SK-N-SH treated with all-trans-retinoic acid at 6 μM for 48 hours (cell line): ENCODE data around the gene CLMN.
A peak's percentile ranks its signal among the peaks of the same experiment; 100 is the strongest.

Experiments
- ATAC-seq: fragments of 200-7000 bp; cut with Tn5 transposase; 3 replicates; pipeline ENCODE4 v1.9.1; 2020; ENCODE audit warnings: mild to moderate bottlenecking, moderate library complexity
- ARNTL ChIP-seq: fragments of 450-650 bp; formaldehyde crosslinking; IDR thresholded peaks from 2 replicates; pipeline ENCODE4 v1.5.0; 2020; ENCODE audit warnings: low read depth, mild to moderate bottlenecking, moderate library complexity, borderline replicate concordance
- BACH2 ChIP-seq: fragments of 250-450 bp; sonication (Bioruptor Pico); IDR thresholded peaks from 2 replicates; pipeline ENCODE4 v1.9.0; 2021; ENCODE audit warnings: mild to moderate bottlenecking, borderline replicate concordance
- CREB5 ChIP-seq: fragments of 250-450 bp; sonication (Bioruptor Pico); IDR thresholded peaks from 2 replicates; pipeline ENCODE4 v1.5.1; 2020; ENCODE audit warnings: low read depth, mild to moderate bottlenecking, moderate library complexity
- CSDC2 ChIP-seq: fragments of 250-450 bp; sonication (Bioruptor Pico); IDR thresholded peaks from 2 replicates; pipeline ENCODE4 v1.5.0; 2020; ENCODE audit warnings: mild to moderate bottlenecking, moderate library complexity
- ESRRG ChIP-seq: fragments of 250-450 bp; sonication (Bioruptor Pico); IDR thresholded peaks from 2 replicates; pipeline ENCODE4 v1.6.1; 2021; ENCODE audit warnings: mild to moderate bottlenecking
- ISL1 ChIP-seq: fragments of 250-450 bp; sonication (Bioruptor Pico); IDR thresholded peaks from 2 replicates; pipeline ENCODE4 v2.1.2; 2022; ENCODE audit warnings: mild to moderate bottlenecking, moderate library complexity
- PPARA ChIP-seq: fragments of 250-450 bp; sonication (Bioruptor Pico); IDR thresholded peaks from 2 replicates; pipeline ENCODE4 v1.5.0; 2020; ENCODE audit warnings: mild to moderate bottlenecking, borderline replicate concordance
- RARB ChIP-seq: fragments of 250-450 bp; sonication (Bioruptor Pico); IDR thresholded peaks from 2 replicates; pipeline ENCODE4 v1.8.0; 2021; ENCODE audit warnings: mild to moderate bottlenecking, moderate library complexity
- SNAI2 ChIP-seq: fragments of 250-450 bp; sonication (Bioruptor Pico); IDR thresholded peaks from 2 replicates; pipeline ENCODE4 v1.5.0; 2020; ENCODE audit warnings: mild to moderate bottlenecking, moderate library complexity
- TCF4 ChIP-seq: fragments of 250-450 bp; sonication (Bioruptor Pico); IDR thresholded peaks from 2 replicates; pipeline ENCODE4 v1.8.0; 2021; ENCODE audit warnings: mild to moderate bottlenecking, moderate library complexity, borderline replicate concordance
- TOX ChIP-seq: fragments of 250-450 bp; sonication (Bioruptor Pico); IDR thresholded peaks from 2 replicates; pipeline ENCODE4 v1.8.0; 2021; ENCODE audit warnings: mild to moderate bottlenecking, moderate library complexity, borderline replicate concordance
- ZC3H10 ChIP-seq: fragments of 250-450 bp; sonication (Bioruptor Pico); IDR thresholded peaks from 2 replicates; pipeline ENCODE4 v1.5.1; 2021; ENCODE audit warnings: mild to moderate bottlenecking, moderate library complexity
- ZFP3 ChIP-seq: fragments of 250-450 bp; sonication (Bioruptor Pico); IDR thresholded peaks from 2 replicates; pipeline ENCODE4 v1.5.0; 2020; ENCODE audit warnings: mild to moderate bottlenecking, moderate library complexity
- ZFP30 ChIP-seq: fragments of 450-650 bp; formaldehyde crosslinking; IDR thresholded peaks from 2 replicates; pipeline ENCODE4 v1.5.0; 2022; ENCODE audit warnings: mild to moderate bottlenecking, moderate library complexity
- ZNF565 ChIP-seq: fragments of 450-650 bp; formaldehyde crosslinking; conservative IDR thresholded peaks from 2 replicates; pipeline ENCODE4 v1.5.0; 2020; ENCODE audit warnings: low read depth, mild to moderate bottlenecking, moderate library complexity
- ZNF8 ChIP-seq: fragments of 450-650 bp; formaldehyde crosslinking; IDR thresholded peaks from 2 replicates; pipeline ENCODE4 v1.5.0; 2020; ENCODE audit warnings: mild to moderate bottlenecking, moderate library complexity
- TF ChIP-seq, protein P1 (sequence below): fragments of 250-450 bp; sonication (Bioruptor Pico); IDR thresholded peaks from 2 replicates; pipeline ENCODE4 v1.5.0; 2020; ENCODE audit warnings: mild to moderate bottlenecking, moderate library complexity
- TF ChIP-seq, protein P2 (sequence below): fragments of 250-450 bp; sonication (Bioruptor Pico); IDR thresholded peaks from 2 replicates; pipeline ENCODE4 v1.8.0; 2021; ENCODE audit warnings: low read depth, mild to moderate bottlenecking, moderate library complexity, borderline replicate concordance
- TF ChIP-seq, protein P3 (sequence below): fragments of 250-450 bp; sonication (Bioruptor Pico); IDR thresholded peaks from 2 replicates; pipeline ENCODE4 v1.8.0; 2020; ENCODE audit warnings: mild to moderate bottlenecking, moderate library complexity, borderline replicate concordance

The CLMN gene

DNA sequence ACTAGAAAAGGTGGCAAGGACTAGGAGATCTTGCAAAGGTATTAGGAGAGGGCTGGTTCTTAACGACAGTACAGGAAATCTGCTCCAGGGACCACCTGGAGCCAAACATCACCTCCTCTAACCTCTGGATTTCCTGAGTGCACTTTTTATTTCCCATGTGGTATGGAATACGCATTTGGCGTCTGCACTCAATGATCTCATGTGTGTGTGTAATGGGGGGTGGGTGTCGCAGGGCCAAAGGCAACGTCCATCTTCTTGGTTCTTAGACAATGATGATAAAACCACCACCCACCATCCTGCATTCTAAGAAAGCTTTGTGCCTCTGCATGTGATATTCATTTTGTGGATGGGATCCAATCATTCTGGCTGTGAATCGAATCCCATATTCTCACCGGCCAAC, 68.8 kb downstream of the CLMN start:
- TF ChIP-seq ESRRG (CRISPR knock-in tag) (no peak), ZNF8 (CRISPR knock-in tag) (no peak)
- ATAC-seq: no peak

DNA sequence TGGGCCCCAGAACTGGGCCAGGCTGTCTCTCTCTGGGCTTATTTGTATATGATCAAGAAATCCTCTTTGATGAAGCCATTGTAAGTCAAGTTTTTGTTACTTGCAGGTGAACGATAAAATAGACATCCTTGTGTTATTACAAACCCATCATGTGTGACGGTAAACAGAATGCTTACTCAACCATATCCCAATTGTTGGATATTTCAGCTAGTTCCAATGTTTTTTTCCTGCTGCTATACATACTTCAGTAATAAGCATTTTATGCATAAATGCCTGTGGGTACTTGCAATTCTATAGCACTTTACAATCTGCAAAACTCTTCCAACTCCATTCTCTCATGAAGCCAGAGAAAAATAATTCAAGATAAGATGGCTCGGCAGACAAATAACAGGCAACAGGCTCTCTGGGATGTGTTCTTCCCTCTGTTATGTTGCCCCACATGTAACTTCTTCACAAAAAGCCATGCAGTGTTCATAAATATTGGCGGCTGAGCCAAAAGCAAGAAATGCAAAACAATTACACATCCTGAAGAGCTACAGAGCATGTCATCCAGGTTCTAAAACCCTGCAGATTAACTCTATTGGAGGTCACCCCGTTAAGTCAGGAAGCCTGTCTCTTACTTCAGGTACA, 69.5 kb downstream of the CLMN start:
- no peak for ATAC-seq
- TF ChIP-seq ESRRG (CRISPR knock-in tag) (no peak), ZFP30 (CRISPR knock-in tag) (no peak), CREB5 (CRISPR knock-in tag) (no peak), ISL1 (CRISPR knock-in tag) (no peak), ZFP3 (CRISPR knock-in tag) (no peak), BACH2 (CRISPR knock-in tag) (no peak), SNAI2 (CRISPR knock-in tag) (no peak), TCF4 (CRISPR knock-in tag) (no peak), ARNTL (CRISPR knock-in tag) (no peak), CSDC2 (CRISPR knock-in tag) (no peak), ZC3H10 (no peak), RARB (CRISPR knock-in tag) (no peak)
- TF ChIP-seq, protein P1, sequence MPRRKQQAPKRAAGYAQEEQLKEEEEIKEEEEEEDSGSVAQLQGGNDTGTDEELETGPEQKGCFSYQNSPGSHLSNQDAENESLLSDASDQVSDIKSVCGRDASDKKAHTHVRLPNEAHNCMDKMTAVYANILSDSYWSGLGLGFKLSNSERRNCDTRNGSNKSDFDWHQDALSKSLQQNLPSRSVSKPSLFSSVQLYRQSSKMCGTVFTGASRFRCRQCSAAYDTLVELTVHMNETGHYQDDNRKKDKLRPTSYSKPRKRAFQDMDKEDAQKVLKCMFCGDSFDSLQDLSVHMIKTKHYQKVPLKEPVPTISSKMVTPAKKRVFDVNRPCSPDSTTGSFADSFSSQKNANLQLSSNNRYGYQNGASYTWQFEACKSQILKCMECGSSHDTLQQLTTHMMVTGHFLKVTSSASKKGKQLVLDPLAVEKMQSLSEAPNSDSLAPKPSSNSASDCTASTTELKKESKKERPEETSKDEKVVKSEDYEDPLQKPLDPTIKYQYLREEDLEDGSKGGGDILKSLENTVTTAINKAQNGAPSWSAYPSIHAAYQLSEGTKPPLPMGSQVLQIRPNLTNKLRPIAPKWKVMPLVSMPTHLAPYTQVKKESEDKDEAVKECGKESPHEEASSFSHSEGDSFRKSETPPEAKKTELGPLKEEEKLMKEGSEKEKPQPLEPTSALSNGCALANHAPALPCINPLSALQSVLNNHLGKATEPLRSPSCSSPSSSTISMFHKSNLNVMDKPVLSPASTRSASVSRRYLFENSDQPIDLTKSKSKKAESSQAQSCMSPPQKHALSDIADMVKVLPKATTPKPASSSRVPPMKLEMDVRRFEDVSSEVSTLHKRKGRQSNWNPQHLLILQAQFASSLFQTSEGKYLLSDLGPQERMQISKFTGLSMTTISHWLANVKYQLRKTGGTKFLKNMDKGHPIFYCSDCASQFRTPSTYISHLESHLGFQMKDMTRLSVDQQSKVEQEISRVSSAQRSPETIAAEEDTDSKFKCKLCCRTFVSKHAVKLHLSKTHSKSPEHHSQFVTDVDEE (CRISPR knock-in tag): no peak
- TF ChIP-seq, protein P2, sequence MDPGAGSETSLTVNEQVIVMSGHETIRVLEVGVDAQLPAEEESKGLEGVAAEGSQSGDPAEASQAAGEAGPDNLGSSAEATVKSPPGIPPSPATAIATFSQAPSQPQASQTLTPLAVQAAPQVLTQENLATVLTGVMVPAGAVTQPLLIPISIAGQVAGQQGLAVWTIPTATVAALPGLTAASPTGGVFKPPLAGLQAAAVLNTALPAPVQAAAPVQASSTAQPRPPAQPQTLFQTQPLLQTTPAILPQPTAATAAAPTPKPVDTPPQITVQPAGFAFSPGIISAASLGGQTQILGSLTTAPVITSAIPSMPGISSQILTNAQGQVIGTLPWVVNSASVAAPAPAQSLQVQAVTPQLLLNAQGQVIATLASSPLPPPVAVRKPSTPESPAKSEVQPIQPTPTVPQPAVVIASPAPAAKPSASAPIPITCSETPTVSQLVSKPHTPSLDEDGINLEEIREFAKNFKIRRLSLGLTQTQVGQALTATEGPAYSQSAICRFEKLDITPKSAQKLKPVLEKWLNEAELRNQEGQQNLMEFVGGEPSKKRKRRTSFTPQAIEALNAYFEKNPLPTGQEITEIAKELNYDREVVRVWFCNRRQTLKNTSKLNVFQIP (CRISPR knock-in tag): no peak

- peak; percentile 39 for ATAC-seq
- TF ChIP-seq, protein P2 (CRISPR knock-in tag): no peak
- TF ChIP-seq ZFP3 (CRISPR knock-in tag) (no peak), BACH2 (CRISPR knock-in tag) (no peak), ZC3H10 (no peak), PPARA (CRISPR knock-in tag) (no peak), ZNF565 (CRISPR knock-in tag) (no peak), TCF4 (CRISPR knock-in tag) (no peak)
- TF ChIP-seq, protein P3, sequence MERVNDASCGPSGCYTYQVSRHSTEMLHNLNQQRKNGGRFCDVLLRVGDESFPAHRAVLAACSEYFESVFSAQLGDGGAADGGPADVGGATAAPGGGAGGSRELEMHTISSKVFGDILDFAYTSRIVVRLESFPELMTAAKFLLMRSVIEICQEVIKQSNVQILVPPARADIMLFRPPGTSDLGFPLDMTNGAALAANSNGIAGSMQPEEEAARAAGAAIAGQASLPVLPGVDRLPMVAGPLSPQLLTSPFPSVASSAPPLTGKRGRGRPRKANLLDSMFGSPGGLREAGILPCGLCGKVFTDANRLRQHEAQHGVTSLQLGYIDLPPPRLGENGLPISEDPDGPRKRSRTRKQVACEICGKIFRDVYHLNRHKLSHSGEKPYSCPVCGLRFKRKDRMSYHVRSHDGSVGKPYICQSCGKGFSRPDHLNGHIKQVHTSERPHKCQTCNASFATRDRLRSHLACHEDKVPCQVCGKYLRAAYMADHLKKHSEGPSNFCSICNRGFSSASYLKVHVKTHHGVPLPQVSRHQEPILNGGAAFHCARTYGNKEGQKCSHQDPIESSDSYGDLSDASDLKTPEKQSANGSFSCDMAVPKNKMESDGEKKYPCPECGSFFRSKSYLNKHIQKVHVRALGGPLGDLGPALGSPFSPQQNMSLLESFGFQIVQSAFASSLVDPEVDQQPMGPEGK: no peak
Measured at GRCh38 chr14:95248432-95248831, 71.3 kb downstream of the CLMN start.

DNA sequence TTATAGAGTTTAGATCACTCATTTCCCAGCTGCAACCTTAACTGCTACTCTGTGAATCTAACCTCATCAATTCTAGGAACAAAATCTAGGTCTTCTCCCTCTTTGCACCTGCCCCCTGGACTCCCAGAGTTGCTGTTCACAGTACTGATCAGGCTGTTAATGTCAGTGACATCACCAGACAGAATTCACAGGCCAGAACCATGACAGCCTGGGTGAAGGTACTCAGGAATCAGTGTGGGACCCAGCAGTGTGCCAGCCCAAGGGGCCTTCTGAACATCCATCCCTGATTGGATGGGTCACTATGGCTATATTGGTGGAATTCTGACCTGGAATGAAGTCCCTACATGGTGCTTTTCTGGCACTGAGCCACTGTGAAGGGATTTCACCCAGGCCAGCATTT, 72.8 kb downstream of the CLMN start:
- no peak for ATAC-seq
- TF ChIP-seq ARNTL (CRISPR knock-in tag) (no peak), CREB5 (CRISPR knock-in tag) (no peak), ZNF8 (CRISPR knock-in tag) (no peak), ZFP3 (CRISPR knock-in tag) (no peak), ZFP30 (CRISPR knock-in tag) (no peak), ISL1 (CRISPR knock-in tag) (no peak), TOX (no peak)
- TF ChIP-seq, protein P1 (CRISPR knock-in tag): no peak
- TF ChIP-seq, protein P2 (CRISPR knock-in tag): no peak
